Liver (tissue), 3 donors: ENCODE measurements around the gene CCDC60.

Experiments used
- CTCF ChIP-seq: fragments of 150-350 bp; IDR thresholded peaks from 2 replicates; pipeline ENCODE4 v1.5.1; 2017; ENCODE audit warnings: improper control_type of control experiment, low read depth, low read length; ENCODE audit not compliant: missing input control
- EGR1 ChIP-seq, 2 donors: IDR thresholded peaks; 2 replicates each; pipeline ENCODE4 v1.6.1; 2016 to 2018; ENCODE audit warnings: antibody characterized with exemption in 2 of 2, low read depth in 2 of 2
- FOXA1 ChIP-seq: IDR thresholded peaks from 2 replicates; pipeline ENCODE4 v1.6.1; 2016; ENCODE audit warnings: antibody characterized with exemption
- MAX ChIP-seq: IDR thresholded peaks from 2 replicates; pipeline ENCODE4 v1.6.1; 2016; ENCODE audit warnings: antibody characterized with exemption
- RAD21 ChIP-seq, 2 donors: IDR thresholded peaks; 2 replicates each; pipeline ENCODE4 v1.6.1; 2016; ENCODE audit warnings: antibody characterized with exemption in 2 of 2, mild to moderate bottlenecking in 2 of 2
- REST ChIP-seq: IDR thresholded peaks from 2 replicates; pipeline ENCODE4 v1.6.1; 2016; ENCODE audit warnings: antibody characterized with exemption, mild to moderate bottlenecking
- RXRA ChIP-seq, 2 donors: IDR thresholded peaks; 2 replicates each; pipeline ENCODE4 v1.6.1; 2017 to 2018; ENCODE audit warnings: antibody characterized with exemption in 2 of 2, mild to moderate bottlenecking in 1 of 2
- SP1 ChIP-seq: IDR thresholded peaks from 2 replicates; pipeline ENCODE4 v1.6.1; 2018; ENCODE audit warnings: antibody characterized with exemption, mild to moderate bottlenecking
- TAF1 ChIP-seq: conservative IDR thresholded peaks from 2 replicates; pipeline ENCODE4 v1.6.1; 2016; ENCODE audit warnings: antibody characterized with exemption, mild to moderate bottlenecking
- YY1 ChIP-seq: IDR thresholded peaks from 2 replicates; pipeline ENCODE4 v1.6.1; 2016; ENCODE audit warnings: antibody characterized with exemption, mild to moderate bottlenecking
- donor health status: healthy.
- donor health status: healthy.

- no peak for TF ChIP-seq RXRA (IDR thresholded peaks at IDR 0.05)
- no peak for TF ChIP-seq RAD21 (IDR thresholded peaks at IDR 0.05)
- no peak for TF ChIP-seq CTCF
- no peak for TF ChIP-seq SP1
- no peak for TF ChIP-seq YY1
- no peak for TF ChIP-seq TAF1
- no peak for TF ChIP-seq MAX
- no peak for TF ChIP-seq REST
- no peak for TF ChIP-seq EGR1 (IDR thresholded peaks at IDR 0.05; ENCODE audit: low read depth in 2 of 2)
- no peak for TF ChIP-seq FOXA1
Measured at GRCh38 chr12:119308708-119309456, 25.6 kb upstream of the CCDC60 start.
